COLO829 (cell line): ENCODE data around the gene DLG2.

Experiments
- DNase-seq: peaks from one replicate; pipeline ENCODE4 v3.0.0; 2012; ENCODE audit warnings: low spot score

Gene DLG2

DNA sequence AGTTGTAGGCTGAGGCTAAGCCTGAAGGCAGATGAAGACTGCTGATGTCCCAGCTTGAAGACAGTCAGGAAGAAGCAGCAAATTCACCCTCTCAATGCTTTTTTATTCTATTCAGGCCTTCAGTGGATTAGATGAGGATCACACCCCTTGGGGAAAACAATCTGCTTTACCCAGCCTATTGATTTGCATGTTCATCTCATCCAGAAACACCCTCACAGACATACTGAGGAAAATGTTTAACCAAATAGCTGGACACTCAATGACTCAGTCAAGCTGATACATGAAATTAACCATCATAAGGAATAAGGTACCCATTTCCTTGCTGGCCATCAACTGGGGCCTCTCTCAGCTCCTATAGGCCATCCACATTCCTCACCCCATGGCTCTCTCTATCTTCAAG, 1791.1 kb downstream of the DLG2 start:
- no peak for DNase-seq

GRCh38 chr11:83835423-83835822, 1791.7 kb downstream of the DLG2 start:
- peak; percentile 30 for DNase-seq

- no peak for DNase-seq
Observed at GRCh38 chr11:83831929-83832328, 1795.2 kb downstream of the DLG2 start.

GRCh38 chr11:83827940-83828554, 1799.1 kb downstream of the DLG2 start:
- peak; percentile 50 for DNase-seq

DNA sequence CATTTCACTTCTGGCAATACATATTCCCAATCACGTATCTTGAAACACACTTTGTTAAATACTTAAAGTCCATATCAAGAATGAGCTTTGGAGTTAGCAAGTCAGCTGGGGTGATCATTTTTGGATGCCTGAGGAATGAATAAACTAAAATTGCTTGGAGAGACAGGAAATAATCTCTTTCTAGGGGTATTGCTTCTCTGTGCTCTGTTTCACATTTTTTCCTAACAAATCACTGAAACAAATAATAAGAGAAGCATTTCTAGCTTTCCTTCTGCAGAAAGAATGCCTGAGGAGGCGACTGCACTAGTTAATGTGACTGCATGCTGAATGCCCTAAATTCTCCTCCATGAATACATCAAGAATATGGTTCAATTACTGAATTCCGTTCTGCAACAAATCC, 1799.6 kb downstream of the DLG2 start:
- DNase-seq = no peak

DNA sequence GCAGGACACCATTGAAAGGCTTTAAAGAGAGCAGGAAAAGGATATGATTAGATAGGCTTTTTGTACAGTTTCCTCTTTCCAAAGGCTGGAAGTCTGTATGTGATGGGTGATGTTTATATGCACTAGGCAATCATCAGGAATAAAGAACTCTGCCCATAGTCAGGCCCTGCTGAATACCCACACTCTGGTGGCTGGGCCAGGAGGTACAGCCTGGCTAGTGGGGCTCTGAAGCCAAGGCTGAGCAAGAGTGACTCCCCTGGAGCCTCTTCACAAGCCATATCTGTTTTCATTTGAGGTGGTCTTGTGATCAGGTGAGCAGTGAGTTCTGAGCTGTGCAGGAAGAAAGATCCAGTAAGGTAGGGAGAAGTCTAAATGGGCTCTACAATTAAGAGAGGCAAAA, 1801.1 kb downstream of the DLG2 start:
- DNase-seq = no peak

GRCh38 chr11:83823461-83824025, 1803.6 kb downstream of the DLG2 start:
- DNase-seq = peak; percentile 80

DNA sequence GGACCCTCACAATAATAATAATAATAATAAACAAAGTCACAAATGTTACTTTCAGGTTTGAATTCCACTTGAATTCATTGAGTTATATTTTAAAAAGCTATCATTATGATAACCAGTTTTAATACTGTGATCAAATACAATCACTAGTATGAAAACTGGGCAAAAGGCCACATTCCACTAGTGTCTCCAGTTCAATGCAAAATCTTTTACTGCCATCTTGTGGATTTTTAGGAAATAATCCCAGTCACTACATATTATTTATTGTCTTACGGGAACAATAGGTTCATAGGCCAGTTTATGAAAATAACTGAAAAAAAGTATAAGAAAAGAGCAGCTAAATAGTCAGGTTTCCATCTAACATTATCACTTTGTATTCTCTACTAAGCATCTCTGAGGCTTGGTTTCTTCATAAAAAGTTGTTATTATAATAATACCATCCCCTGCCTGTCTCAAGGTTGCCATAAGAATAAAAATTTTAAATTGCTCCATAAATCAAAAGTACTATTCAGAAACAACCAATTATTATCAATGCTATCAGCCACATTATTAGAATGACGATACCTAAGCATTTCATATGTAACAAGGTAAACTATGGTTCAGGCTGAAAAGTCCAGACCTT, 1807.1 kb downstream of the DLG2 start:
- peak; percentile 69 for DNase-seq

GRCh38 chr11:83818349-83818748, 1808.8 kb downstream of the DLG2 start:
- DNase-seq = no peak

GRCh38 chr11:83816572-83817187, 1810.5 kb downstream of the DLG2 start:
- peak; percentile 35 for DNase-seq

- peak; percentile 63 for DNase-seq
Observed at GRCh38 chr11:83815736-83816135, 1811.4 kb downstream of the DLG2 start.

DNA sequence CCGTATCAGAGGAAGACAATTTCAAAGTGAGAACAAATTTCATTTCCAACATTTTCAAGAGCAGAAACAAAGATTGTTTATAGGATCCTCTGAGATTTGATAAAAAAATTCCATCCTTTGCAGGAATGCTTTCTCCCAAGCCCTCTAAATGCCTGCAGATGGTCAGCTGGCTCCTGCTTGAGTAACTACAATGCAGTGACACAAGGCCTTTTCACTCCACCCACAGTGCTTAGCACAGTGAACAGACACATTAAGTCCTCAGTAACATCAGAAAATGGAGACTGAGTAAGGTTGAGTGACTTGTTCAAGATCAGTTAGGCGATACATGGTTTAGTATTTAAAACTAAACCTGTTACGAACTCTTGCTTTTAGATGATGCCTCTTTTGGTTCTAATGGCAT, 1813.8 kb downstream of the DLG2 start:
- DNase-seq = no peak

DNA sequence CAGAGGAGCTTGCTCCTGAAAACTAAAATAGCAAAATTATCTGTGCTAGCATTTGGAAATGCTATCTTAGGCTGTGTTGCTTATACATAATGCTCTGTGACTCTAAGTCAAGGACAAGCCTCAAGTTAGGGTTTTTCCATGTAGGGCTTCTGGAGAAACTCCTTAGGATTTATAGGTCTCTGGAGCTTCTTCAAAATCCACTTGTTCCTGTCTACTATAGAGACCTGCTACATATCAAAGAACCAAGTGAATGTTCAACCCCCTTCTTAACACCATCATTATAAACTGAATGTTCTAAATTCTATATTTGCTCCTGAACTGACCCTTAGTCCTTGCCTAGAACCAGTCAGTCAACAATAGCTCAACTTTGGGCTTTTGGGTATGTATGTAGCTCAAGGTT, 1817.9 kb downstream of the DLG2 start:
- DNase-seq = no peak

DNA sequence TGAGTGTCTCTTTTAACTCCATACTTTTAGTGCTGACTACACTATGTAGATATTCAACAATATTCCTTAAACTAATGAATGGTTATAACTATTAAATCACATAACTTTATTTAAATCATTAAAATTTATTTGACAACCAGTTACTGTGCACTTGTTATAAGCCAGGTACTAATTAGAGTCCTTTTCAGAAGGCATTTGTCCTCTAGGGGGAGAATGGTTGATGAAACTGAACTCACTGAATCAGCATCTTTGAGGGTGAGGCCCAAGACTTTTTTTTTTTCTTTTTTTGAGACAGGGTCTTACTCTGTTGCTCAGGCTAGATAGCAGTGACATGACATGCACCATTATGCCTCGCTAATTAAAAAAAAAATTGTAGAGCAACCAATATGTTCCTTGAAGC, 1825.3 kb downstream of the DLG2 start:
- no peak for DNase-seq

GRCh38 chr11:83793310-83793709, 1833.8 kb downstream of the DLG2 start:
- no peak for DNase-seq

DNA sequence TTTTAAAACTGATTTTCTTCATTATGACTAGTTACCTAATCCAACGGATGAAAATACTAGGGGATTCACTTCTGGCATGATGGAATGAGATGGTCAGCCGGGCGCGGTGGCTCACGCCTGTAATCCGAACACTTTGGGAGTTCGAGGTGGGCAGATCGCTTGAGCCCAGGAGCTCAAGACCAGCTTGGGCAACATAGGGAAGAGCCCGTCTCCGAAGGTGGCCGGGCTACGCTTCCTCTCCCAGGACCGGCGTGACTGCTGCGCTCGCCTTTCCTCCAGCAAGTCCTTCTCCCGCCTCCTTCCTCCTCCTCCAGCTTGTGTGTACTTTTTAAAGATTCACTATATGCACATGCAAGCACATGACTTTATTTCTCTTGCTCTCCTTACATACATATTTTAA, 1835.6 kb downstream of the DLG2 start:
- no peak for DNase-seq

- no peak for DNase-seq
Observed at GRCh38 chr11:83785942-83786341, 1841.2 kb downstream of the DLG2 start.

- DNase-seq = no peak
Observed at GRCh38 chr11:83784419-83784818, 1842.7 kb downstream of the DLG2 start.

DNA sequence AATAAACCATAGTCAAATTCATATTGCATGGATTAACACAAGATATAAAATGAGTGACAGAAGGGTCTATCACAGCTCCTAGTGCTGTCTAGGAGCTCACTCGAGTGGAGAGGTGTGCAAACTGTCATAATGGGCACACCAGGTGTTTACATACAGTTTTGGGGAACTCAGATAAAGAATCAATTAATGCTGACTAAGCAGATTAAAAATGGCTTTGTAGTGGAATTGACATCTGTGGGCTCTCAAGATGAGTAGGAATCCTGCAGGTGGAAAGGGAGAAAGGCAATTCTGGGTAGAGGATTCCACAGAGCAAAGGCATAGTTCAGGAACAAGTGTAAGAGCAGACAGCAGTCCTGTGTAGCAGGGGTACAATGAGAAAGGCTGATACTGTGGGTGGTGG, 1844.8 kb downstream of the DLG2 start:
- DNase-seq = no peak

DNA sequence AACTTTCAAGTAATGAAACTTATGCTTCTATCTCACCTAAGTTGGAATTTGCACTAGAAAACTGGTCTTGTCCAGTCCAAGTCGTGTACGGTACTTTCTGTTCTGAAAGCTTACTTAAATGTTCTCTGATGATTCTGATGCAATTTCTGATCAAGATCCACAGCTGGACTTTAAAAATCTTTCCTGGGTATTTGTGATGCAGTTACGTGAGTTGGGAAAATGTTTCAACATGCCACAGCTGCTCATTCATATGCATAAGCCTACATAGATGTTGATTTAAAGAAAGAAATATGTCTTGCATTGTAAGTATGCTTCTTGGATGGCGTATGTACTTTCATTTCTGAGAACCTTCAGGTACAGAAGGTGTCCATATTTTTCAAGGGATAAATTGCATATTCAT, 1847.3 kb downstream of the DLG2 start:
- no peak for DNase-seq

DNA sequence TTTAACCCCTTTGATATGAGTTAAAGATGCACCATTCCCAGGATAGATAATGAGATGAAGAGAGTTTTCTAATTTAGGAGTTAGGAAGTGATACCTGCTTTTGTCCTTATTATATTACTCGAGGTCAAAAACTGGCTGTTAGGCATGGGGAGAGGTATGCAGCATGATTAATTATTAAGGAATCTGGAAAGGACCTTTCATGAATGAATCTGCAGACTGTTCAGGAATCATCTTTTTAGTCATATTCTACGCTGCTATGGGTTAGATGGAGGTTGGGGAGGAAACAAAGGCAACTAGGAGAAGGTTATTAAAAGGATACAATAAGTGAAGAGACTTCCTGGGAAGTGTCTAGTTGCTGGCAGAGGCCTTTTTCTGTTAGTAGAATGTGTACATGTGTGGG, 1848.5 kb downstream of the DLG2 start:
- DNase-seq = peak; percentile 14

- DNase-seq = peak; percentile 70
Observed at GRCh38 chr11:83773950-83774880, 1852.9 kb downstream of the DLG2 start.
